HepG2 (cell line): Measurements from ENCODE around the gene SLC4A9.

Experiments
- ADNP ChIP-seq: sonication (generic); formaldehyde crosslinking; IDR thresholded peaks from 2 replicates; pipeline ENCODE4 v1.4.0; 2020; ENCODE audit warnings: missing genetic modification reagents
- ARNT ChIP-seq: fragments of 450-650 bp; IDR thresholded peaks from 2 replicates; pipeline ENCODE4 v1.6.1; 2017
- BHLHE40 ChIP-seq: IDR thresholded peaks from 2 replicates; pipeline ENCODE4 v1.6.1; 2011; ENCODE audit warnings: low read length, improper control_type of control experiment
- EHMT2 ChIP-seq: fragments of 200-600 bp; sonication (generic); IDR thresholded peaks from 2 replicates; pipeline ENCODE4 v1.7.0; 2017; ENCODE audit warnings: antibody characterized with exemption, low read depth, low read length, borderline replicate concordance
- GABPA ChIP-seq, 2 experiments: IDR thresholded peaks; 2 replicates each; pipeline ENCODE4 v1.6.1; 2011 to 2016; ENCODE audit warnings: low read depth in 2 of 2, low read length in 1 of 2, missing biosample characterization in 1 of 2, missing genetic modification characterization in 1 of 2
- KAT8 ChIP-seq: IDR thresholded peaks from 2 replicates; pipeline ENCODE4 v1.6.1; 2016; ENCODE audit warnings: missing genetic modification reagents, missing compliant biosample characterization
- NFE2L2 ChIP-seq: fragments of 150-350 bp; IDR thresholded peaks from 2 replicates; pipeline ENCODE4 v1.6.1; 2014; ENCODE audit warnings: low read length
- RFX3 ChIP-seq: IDR thresholded peaks from 2 replicates; pipeline ENCODE4 v1.6.1; 2016; ENCODE audit warnings: missing biosample characterization, missing genetic modification reagents
- ZFP1 ChIP-seq: IDR thresholded peaks from 2 replicates; pipeline ENCODE4 v1.6.1; 2016
- ZFP36L1 ChIP-seq: sonication (generic); formaldehyde crosslinking; IDR thresholded peaks from 2 replicates; pipeline ENCODE4 v1.8.0; 2022; ENCODE audit warnings: mild to moderate bottlenecking, missing genetic modification reagents, moderate library complexity
- ZNF878 ChIP-seq: sonication (generic); formaldehyde crosslinking; IDR thresholded peaks from 2 replicates; pipeline ENCODE4 v1.8.1; 2023; ENCODE audit warnings: mild to moderate bottlenecking, missing genetic modification reagents, moderate library complexity
- TF ChIP-seq, protein P1 (sequence below): sonication (generic); formaldehyde crosslinking; IDR thresholded peaks from 2 replicates; pipeline ENCODE4 v1.5.0; 2020; ENCODE audit warnings: mild to moderate bottlenecking, missing genetic modification reagents, moderate library complexity

DNA sequence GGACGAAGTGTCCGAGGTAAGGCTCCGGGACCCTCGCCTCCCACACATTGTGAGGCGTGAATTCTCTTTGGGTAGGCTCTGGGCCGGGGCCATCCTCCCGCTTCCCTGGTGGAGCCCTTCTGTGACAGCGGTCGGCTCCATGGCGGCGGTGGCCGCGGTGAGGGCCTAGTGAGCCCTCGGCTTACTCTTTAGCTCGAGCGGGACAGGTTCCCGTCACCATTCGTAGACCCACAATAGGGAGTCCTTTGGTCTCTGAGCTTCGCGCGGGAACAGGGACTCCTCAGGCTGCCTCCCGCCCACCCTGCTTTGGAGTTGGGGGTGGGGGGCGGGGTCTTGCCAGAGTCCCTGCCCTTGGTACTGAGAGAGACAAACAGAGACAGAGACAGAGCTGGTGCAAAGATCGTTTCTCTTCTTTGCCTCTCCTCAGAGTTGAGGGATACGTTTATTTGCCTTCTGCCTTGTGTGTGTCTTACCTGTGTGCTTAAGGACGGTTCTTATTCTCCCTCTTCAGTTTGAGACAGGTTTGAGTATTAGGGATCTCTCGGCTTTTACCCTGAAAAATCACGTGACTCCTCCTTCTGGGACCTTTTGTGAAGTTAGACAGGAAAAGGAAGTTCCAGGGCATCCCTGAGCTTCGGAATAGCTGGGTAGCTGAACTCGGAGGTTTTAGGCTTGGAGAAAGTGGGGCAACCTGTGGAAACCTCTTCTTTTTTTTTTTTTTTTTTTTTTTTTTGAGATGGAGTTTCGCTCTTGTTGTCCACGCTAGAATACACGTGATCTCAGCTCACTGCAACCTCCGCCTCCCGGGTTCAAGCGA lies 42.5 kb downstream of the SLC4A9 start:
- TF ChIP-seq, protein P1, sequence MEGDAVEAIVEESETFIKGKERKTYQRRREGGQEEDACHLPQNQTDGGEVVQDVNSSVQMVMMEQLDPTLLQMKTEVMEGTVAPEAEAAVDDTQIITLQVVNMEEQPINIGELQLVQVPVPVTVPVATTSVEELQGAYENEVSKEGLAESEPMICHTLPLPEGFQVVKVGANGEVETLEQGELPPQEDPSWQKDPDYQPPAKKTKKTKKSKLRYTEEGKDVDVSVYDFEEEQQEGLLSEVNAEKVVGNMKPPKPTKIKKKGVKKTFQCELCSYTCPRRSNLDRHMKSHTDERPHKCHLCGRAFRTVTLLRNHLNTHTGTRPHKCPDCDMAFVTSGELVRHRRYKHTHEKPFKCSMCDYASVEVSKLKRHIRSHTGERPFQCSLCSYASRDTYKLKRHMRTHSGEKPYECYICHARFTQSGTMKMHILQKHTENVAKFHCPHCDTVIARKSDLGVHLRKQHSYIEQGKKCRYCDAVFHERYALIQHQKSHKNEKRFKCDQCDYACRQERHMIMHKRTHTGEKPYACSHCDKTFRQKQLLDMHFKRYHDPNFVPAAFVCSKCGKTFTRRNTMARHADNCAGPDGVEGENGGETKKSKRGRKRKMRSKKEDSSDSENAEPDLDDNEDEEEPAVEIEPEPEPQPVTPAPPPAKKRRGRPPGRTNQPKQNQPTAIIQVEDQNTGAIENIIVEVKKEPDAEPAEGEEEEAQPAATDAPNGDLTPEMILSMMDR: no peak
- no peak for TF ChIP-seq GABPA (IDR thresholded peaks at IDR 0.05; ENCODE audit: low read depth, low read length)
- peak; percentile 38 for TF ChIP-seq GABPA (CRISPR knock-in tag; IDR thresholded peaks at IDR 0.05; ENCODE audit: low read depth)
- TF ChIP-seq EHMT2: no peak
- peak; percentile 3 for TF ChIP-seq BHLHE40
- TF ChIP-seq ADNP (CRISPR knock-in tag): no peak
- no peak for TF ChIP-seq RFX3 (CRISPR knock-in tag)
- no peak for TF ChIP-seq ZFP36L1
- TF ChIP-seq ZFP1 (CRISPR knock-in tag): no peak
- TF ChIP-seq KAT8 (CRISPR knock-in tag): peak; percentile 59; the same call in 1 of the 2 replicates
- no peak for TF ChIP-seq ZNF878 (CRISPR knock-in tag)
- no peak for TF ChIP-seq ARNT
- TF ChIP-seq NFE2L2: no peak
